Lower leg skin (tissue), 4 donors: ENCODE data around the gene PUDP. TPM values are rescaled to one million over a fixed set of nuclear protein-coding genes. Genes with fewer than 3 reads are reported as not detected.
A peak's percentile ranks its signal among the peaks of the same experiment; 100 is the strongest.

ENCODE experiments used
- DNase-seq, 2 donors: peaks; one replicate each; pipeline ENCODE4 v3.0.0-alpha.2; 2019; ENCODE audit warnings: low spot score in 2 of 2
- H3K4me3 ChIP-seq: fragments of 200-600 bp; sonication (generic); 2 replicates; pipeline ENCODE4 v1.5.1; 2017; ENCODE audit warnings: mild to moderate bottlenecking, low read depth; ENCODE audit not compliant: poor library complexity, severe bottlenecking
- POLR2A ChIP-seq, 2 donors: fragments of 450-650 bp; IDR thresholded peaks; one replicate each; pipeline ENCODE4 v1.6.1; 2016 to 2017; ENCODE audit warnings: antibody characterized with exemption in 2 of 2, mild to moderate bottlenecking in 1 of 2, moderate library complexity in 1 of 2
- WGBS, 2 donors: methylation state at CpG; one replicate each; pipeline ENCODE4 v1.1.5; 2018; 5-methylcytosine and 5-hydroxymethylcytosine counted together
- intact Hi-C: fragments of 100-400 bp; cut with DNase I; formaldehyde crosslinking; loops from one replicate; pipeline ENCODE4 v1.15.0; 2023; ENCODE audit warnings: low total_unique reads
- total RNA-seq, 4 donors: library from RNA; depleted of rRNA; stranded (reverse); fragments of >200 nt; gene quantifications; one replicate each; pipeline ENCODE4 v1.1.0, GENCODE V29; 2016
- TF ChIP-seq, protein P1 (sequence below), 3 donors: fragments of 450-650 bp; IDR thresholded peaks; one replicate each; pipeline ENCODE4 v1.5.1; 2016; ENCODE audit warnings: antibody characterized with exemption in 3 of 3, mild to moderate bottlenecking in 3 of 3, moderate library complexity in 2 of 3

Gene PUDP
- total RNA-seq, 4 donors from 2014 or later, result 5.7 to 10.7 (median 7.9) TPM

DNA sequence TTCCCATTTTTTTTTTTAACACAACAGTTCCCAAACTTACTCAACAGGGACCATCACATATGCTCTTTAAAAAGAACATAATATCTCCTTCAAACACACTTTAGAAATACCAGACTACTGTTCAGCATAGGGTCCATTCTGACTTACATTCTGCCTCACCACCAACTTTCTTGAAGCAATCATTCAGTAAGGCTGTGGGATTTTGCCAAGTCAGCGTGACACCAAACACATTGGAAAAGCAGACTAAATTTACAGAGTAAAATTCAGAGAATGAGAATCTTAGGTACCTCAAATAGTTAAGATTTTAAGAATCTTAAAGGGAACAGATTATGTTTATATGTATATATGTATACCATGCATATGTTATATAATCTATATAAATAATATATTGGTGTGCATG, 7.2 kb upstream of the PUDP start:
- TF ChIP-seq, protein P1, sequence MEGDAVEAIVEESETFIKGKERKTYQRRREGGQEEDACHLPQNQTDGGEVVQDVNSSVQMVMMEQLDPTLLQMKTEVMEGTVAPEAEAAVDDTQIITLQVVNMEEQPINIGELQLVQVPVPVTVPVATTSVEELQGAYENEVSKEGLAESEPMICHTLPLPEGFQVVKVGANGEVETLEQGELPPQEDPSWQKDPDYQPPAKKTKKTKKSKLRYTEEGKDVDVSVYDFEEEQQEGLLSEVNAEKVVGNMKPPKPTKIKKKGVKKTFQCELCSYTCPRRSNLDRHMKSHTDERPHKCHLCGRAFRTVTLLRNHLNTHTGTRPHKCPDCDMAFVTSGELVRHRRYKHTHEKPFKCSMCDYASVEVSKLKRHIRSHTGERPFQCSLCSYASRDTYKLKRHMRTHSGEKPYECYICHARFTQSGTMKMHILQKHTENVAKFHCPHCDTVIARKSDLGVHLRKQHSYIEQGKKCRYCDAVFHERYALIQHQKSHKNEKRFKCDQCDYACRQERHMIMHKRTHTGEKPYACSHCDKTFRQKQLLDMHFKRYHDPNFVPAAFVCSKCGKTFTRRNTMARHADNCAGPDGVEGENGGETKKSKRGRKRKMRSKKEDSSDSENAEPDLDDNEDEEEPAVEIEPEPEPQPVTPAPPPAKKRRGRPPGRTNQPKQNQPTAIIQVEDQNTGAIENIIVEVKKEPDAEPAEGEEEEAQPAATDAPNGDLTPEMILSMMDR (IDR thresholded peaks at IDR 0.05), result no peak
- H3K4me3 ChIP-seq, result no peak overlapping the region
- 83 to 84% methylated on average over 1 of the region's 1 CpG for WGBS, 2 donors
- DNase-seq, result no peak
- intact Hi-C loops, result no loop called here

DNA sequence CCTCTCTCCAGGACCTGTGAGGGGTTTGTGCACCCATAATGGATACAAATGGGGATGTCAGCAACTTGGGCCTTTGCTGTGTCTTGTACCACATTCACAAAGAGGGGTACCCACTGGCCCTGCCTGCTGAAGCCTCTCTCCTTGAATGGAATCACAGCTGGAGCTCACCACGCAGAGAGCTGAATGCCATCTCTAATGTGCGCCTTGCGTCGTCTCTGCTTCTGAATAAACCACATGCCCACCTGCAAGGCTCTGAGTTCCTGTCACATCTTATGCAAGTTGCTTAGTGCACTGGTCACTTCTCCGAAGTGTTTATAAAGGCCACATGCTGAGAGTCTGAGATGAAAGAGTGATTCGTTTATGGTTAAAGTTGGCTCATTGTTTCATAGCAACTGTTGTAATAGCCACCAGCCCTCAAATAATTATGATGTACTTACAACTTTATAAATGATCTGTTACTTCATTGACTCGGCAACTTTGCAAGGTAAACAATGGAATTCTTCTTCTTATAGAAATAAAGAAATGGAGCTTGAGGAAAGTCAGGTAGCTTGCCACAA, 6.2 kb upstream of the PUDP start:
- intact Hi-C loops, result no loop called here
- no peak overlapping the region for H3K4me3 ChIP-seq
- TF ChIP-seq POLR2A (IDR thresholded peaks at IDR 0.05), result no peak
- TF ChIP-seq, protein P1 (IDR thresholded peaks at IDR 0.05), result no peak
- 83 to 90% methylated on average over 7 of the region's 7 CpGs for WGBS, 2 donors
- DNase-seq, result no peak

DNA sequence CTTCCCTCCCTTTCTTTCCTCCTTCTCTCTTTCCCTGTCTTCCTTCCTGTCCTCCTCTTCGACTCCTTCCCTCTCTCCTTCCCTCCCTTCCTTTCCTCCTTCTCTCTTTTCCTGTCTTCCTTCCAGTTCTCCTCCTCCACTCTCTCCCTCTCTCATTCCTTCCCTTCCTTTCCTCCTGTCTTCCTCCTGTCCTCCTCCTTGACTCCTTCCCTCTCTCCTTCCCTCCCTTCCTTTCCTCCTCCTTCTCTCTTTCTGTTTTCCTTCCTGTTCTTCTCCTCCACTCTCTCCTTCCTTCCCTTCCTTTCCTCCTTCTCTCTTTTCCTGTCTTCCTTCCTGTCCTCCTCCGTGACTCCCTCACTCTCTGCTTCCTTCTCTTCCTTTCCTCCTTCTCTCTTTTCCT, 5.3 kb upstream of the PUDP start:
- intact Hi-C loops, result no loop called here

DNA sequence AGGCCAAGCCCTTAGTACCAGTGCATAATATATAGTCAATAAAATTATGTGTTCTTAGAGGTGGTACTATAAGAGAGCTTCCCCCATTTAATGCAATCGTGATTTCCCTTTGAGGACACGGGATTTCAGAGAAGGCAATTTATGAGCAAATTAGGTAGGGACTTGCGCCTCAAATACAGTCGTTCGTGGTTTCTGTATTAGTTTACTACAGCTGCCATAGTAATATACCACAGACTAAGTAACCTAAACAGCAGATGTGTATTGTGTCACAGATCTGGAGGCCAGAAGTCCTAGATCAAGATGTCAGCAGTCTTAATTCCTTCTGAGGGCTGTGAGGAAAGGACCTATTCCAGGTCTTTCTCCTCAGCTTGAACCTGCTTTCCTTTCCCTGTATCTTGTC, 1.5 kb upstream of the PUDP start:
- intact Hi-C loops, result no loop called here
- WGBS, 2 donors, result 78 to 85% methylated on average over 5 of the region's 5 CpGs

More for the DNA sequence above, 5.3 kb upstream of the PUDP start:
- no peak for DNase-seq
- H3K4me3 ChIP-seq, result no peak overlapping the region
- 82 to 91% methylated on average over 2 of the region's 2 CpGs for WGBS, 2 donors
- TF ChIP-seq, protein P1 (IDR thresholded peaks at IDR 0.05), result no peak
- TF ChIP-seq POLR2A (IDR thresholded peaks at IDR 0.05), result no peak

DNA sequence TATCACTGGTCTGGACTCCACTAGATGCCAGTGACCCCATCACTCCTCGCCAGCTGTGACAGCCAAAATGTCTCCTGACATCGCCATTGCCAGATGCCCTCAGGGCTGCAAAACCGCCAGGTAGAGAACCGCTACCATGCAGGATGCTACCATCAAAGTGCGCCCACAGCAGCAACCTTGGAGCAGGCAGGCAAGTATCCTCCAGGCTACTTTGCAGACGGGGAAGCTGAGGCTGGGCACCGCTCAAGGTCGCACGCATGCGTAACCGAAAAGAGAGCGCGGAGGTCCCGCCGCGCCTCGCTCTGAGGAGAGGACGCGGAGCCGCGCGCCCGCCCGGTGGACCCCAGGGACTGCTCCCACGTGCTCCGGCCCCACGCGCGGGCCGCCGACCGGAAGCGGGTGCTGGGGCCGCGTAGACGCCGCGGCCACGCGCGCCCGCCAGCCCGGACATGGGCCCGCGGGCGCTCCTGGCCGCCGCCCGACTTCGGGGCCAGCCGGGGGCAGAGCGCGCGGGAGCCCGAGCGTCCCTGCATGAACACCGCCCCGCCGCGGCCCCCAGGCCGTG, 458 bp downstream of the PUDP start, which contains the start of gene STS:
Gene STS, plus strand, starts transcription at position 300 of the 565 bp plus-strand sequence. CDS start 105,488 bp downstream, outside the sequence.
- H3K4me3 ChIP-seq, result peak within 1 kb of the TSS; percentile 63
- peak in 1 of 2 donors; percentile 88 for DNase-seq
- WGBS, 2 donors, result 0% methylated on average over 1 to 5 of the region's 61 CpGs
- TF ChIP-seq, protein P1 (IDR thresholded peaks at IDR 0.05), result no peak
- no peak for TF ChIP-seq POLR2A (IDR thresholded peaks at IDR 0.05)
- intact Hi-C loops, result no loop called here

More for the DNA sequence above, 1.5 kb upstream of the PUDP start:
- no peak for TF ChIP-seq POLR2A (IDR thresholded peaks at IDR 0.05)
- TF ChIP-seq, protein P1 (IDR thresholded peaks at IDR 0.05), result no peak
- no peak overlapping the region for H3K4me3 ChIP-seq
- no peak for DNase-seq
